UCSD-AML1 (cell line): ENCODE measurements around the gene SPI1.
A peak's percentile ranks its signal among the peaks of the same experiment; 100 is the strongest.

Experiments
- DNase-seq: peaks from one replicate; lab custom pipeline; 2025; ENCODE audit not compliant: unreplicated experiment; lab: John Stamatoyannopoulos, UW

Gene SPI1

DNA sequence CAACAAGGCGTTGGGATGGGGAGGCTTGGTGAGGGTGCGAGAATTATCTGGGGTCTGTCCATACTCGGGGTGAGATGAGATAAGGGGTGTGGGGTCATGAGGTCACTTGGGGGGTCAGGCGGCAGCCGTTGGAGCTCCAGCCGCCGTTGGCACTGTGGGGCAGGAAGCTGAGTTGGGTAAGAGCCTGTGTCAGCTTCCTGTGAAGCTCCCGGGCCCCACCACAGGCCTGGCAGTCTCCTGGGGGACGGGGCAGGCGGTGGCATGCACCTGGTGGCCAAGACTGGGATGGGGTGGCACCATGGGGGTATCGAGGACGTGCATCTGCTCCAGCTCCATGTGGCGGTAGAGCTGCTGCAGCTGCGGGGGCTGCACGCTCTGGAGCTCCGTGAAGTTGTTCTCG lies 18.8 kb downstream of the SPI1 start:
- peak; percentile 66 for DNase-seq

DNA sequence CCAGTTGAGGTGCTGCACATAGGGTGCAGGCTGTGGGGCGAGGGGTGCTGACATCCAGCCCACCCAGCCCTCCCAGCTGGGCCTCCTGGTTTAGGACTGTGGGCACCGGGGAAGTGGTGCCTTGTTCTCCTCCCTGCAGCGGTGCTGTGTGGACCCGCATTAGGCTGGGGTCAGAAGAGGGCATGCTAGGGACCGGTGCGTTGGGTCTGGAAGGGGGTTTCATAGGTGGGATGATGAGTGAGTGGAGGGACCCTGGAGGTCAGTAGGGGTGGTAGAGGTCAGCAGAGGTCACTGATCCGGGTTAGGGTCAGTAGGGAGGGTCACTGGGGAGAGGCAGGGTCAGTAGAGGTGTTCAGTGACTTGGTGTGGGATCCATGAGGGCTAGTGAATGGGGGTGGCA lies 19.2 kb downstream of the SPI1 start:
- DNase-seq: no peak

DNA sequence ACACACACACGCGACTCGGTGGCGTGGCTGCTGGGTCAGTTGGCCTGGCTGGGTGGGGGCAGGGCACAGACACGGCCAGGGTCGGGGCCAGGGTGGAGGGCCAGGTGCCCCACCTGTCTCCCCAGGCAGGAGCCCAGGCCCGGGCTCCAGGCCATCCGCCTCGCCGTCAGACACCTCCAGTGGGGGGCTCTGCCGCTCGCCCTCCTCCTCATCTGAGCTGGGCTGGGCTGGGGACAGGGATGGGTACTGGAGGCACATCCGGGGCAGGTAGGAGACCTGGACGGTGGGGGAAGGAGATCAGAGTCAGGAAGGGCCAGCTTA lies 19.7 kb downstream of the SPI1 start:
- no peak for DNase-seq

DNA sequence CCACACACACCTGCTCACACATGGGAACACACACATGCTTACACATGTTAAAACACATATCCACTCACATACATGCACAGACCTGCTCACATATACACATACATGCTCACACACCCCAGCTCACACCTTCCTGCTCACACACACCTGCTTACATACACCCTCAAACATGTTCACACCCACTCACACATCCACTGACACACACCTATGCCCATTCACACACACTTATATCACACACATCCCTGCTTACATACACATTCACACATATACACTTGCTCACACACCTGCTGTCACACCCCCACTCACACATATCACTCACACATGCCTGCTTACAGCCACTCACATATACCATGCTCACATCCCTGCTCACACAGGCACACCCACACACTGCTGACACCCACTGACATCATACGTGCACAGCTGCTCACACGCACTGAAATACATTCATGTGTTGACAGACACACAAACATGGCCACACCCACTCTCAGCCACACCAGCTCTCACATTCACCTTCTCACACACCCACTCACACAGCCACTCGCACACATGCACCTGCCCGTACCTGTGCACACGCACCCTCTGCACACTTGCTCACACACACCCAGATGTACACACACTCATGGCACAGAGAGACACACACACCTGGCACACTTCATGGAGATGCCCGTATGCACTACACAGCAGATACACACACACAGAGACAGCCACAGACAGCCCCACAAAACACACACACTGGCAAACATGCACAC lies 20.2 kb downstream of the SPI1 start:
- no peak for DNase-seq

DNA sequence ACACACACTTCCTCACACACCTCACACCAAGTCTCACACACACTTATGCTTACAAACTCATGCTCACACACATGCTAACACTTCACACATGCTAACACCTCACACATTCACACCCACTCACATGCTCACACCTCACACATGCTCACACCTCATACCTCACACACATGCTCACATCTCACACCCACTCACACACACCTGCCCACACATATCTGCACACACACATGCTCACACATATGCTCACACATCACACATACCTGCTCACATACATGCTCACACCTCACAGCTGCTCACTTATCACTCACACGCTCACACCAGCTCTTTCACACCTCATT lies 21.4 kb downstream of the SPI1 start:
- DNase-seq: no peak

DNA sequence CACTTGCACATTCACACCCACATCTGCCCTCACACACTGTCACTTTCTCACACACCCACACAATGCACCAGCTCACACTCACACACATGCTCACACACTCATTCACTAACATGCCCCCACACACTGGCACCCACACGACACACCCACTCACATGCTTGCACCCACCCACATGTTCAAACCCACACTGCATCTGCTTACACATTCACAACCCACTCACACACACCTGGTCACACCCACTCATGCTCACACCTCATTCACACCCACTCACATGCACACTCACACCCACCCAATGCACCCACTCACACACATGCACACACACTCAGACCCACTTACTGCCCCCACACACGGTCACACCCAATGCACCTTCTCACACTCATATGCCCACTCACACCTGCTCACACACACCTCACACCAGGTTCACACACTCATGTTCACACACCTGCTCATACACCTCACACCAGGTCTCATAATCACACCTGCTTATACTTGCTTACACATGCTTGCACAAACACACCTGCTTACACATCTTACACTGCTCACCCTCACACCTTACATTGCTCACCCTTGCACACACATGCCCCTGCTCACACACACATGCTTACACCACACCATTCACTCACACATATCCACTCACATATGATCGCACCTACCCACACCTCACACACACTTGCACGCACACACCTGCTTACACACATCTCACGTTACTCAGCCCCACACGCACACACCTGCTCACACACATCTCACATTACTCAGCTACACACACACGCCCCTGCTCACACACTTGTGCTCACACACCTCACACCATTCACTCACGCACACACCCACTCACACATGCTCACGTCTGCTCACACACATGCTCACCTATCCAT lies 22.0 kb downstream of the SPI1 start:
- DNase-seq: no peak

DNA sequence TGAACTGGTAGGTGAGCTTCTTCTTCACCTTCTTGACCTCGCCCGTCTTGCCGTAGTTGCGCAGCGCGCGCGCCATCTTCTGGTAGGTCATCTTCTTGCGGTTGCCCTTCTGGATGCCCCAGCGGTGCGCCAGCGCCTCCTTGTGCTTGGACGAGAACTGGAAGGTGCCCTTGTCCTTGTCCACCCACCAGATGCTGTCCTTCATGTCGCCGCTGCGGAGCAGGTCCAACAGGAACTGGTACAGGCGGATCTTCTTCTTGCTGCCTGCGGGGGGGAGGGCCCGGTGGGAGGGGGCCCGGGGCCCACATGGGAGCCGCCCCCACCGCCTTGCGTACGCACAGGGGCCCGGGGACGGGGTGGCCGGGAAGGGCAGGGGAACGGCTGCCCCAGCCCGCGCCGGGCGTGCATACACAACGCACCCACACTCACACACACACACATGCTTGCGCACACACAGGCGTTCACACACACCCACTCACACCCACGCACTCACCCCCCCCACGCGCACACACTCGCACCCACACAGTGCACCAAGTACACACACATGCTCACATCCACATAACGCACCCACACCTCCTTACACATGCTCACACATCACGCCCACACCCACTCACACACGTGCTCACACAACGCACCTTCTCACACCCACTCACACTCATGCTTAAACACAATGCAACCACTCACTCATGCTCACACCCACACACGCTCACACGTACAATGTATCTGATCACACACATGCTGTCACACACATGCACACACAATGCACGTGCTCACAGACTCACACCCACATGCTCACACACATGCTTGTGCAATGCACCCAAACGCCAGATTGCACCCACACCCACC lies 22.8 kb downstream of the SPI1 start:
- DNase-seq: peak; percentile 67

DNA sequence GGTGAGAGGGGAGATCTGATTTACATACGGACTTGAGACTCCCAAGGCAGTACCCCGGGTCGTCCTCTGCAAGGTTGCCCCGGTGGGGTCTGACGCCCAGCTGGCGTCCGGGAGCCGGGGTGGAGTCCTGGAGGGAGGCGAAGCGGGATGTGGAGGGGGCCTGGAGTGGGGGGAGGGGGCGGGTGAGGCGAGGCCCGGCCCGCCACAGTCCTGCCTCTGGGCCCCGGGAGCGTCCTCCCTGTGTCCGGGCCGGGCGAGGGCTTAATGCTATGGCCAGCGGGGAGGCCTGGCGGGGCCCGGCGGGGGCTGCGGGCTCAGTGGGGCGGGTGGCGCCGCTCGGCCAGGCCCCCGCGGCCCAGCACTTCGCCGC lies 23.4 kb downstream of the SPI1 start:
- no peak for DNase-seq

DNA sequence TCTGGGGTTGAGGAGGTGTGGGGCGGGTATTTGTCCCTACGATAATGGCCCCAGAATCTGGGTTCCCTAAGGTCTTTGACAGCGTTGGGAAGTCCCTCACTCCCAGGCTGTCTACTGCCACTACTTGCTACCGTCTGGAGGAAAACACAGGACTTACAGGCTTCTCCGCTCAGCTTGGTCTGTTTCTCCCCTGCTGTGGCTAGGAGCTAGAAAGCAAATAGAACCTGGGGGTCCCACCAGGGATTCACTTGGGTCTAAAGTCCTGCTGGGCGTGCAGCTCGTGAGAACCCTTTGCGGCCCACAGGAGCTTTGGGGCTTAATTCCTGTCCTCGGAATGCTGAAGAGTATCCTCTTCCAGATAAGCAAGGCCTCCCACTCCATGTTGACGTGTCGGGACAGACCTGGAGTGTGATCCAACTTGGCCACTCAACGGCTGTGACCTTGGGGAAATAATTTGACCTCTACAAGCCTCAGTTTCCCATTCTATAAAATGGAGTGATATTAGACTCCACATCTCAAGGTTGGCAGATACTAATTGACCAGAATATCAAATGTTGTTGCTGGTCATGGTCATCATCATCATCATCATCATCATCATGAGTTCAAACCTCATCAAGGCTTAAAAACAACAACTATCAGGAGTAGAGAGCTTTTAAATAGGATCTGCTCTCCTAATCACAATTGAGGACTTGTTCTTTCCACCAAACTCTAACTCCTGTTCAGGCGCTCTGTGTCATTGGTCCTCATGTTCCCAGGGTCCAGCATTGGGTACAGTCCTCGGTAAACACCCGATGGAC lies 24.2 kb downstream of the SPI1 start:
- no peak for DNase-seq

DNA sequence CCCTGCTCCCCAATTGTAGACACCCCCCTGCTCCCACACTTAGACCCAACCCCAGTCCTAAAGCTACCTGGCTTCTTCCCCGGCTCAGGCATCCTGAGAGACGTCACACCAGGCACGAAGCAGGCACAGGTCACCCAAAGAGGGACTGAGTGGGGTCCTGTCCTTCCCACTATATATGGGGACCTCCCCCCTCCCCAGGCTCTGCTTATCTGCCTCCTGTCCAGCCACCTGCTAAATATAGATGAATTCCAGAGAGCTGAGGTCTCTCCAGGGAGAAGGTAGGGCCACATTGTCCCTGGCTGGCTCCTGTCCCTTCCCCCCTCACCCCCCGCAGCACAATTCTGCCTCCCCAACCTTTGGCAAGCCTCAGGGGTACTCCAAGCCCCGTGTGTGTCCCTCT lies 25.8 kb downstream of the SPI1 start, which contains the start of gene MYBPC3:
TSS of gene MYBPC3 (minus strand) at position 147 of the 400 bp plus-strand sequence. CDS start at position 92, 55 bp downstream.
- no peak for DNase-seq

DNA sequence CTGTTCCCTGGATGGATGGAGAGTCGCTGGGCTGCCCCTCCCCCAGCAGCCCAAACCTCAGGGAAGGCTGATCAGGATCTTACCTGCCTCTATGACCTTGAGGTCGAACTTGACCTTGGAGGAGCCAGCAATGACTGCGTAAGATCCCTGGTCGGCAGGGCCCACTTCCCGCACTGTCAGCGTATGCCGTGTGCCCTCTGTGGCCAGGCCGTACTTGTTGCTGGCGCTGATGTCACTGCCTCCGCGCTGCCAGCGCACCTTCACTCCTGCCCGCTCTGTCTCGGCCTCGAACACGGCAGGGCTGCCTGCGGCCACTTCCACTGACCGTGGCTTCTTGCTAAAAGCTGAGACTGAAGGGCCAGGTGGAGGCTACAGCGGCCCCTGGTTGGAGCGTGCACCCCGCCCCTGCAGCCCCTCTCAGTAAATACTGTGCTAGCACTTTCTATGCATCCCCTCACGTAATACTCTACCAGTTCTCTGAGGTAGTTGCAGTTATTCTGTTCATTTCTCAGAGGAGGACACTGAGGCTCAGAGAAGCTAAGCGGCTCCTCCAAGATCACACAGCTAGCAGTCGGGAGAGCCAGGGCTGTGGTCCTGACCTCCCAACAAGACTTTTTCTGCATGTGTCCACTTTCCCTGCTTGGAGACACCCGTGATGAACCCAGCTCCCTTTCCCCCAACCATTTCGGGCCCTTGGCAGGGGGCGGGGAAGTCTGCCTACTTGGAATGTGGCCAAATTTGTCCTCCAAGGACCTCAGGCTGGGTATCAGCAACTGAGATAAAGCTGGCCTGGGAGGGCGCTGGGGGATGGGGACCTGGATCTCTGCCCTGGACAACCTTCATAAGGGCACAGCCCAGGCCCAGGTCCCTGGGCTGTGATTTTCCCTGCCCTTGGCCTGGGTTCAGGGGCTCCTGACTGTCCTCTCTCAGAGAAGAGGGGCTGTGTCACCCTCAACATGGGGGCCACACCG lies 26.9 kb downstream of the SPI1 start:
- no peak for DNase-seq

DNA sequence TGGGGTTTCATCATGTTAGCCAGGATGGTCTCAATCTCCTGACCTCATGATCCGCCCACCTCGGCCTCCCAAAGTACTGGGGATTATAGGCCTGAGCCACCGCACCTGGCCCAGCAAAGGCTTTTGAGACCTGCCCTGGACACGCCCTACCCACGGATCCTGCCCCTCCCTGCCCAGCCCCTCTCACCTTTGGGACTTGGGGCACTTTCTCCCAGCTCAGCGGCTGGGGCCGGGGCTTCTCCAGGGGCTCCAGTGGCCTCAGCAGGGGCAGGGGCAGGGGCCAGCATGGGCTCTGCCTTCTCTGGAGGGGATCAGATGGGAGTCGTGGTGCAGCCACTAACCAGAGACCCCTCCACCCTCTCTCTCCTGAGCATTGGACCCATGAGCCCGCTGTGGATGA lies 28.0 kb downstream of the SPI1 start:
- no peak for DNase-seq

DNA sequence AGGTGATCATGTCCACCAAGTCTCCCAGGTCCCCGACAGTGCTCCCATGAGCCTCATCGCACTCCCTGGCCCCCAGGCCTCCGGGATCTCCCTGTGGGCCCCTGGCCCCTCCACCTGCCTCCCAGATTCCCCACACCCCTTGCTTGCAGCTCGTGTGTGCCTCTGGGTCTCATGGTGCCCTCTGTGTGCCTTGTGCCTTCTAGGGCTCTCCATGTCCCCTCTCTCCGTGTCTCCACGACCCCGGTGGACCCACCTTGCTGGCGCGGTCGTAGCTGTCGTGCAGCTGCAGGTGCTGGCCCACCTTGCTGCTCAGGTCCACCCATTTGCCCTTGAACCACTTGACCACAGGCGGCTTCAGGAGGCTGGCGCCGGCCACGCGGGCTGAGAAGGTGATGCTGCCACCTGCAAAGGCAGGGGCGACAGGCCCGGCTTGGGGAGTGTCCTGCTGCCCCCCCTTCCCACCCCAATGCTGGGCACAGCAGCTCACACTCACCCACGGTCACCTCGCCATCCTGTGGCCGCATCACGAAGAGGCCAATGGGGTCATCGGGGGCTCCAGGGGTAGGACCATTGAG lies 28.7 kb downstream of the SPI1 start:
- no peak for DNase-seq

DNA sequence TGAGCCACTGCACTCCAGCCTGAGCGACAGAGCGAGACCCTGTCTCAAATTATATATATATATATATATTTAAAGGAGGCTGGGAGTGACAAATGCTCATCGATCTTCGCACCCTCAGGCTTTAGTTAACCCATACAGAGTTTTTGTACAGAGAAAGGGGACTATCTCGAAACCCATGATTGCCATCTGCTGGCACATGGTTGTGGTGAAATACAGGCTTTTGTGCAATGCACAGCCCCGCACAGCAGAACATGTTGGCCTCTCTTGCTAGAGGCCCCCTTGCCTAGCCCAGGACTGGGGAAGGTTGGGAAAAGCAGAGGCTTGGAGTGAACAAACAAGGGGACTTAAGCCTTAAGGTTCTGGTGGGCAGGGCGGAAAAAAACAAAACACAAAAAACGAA lies 29.5 kb downstream of the SPI1 start:
- peak; percentile 40 for DNase-seq

DNA sequence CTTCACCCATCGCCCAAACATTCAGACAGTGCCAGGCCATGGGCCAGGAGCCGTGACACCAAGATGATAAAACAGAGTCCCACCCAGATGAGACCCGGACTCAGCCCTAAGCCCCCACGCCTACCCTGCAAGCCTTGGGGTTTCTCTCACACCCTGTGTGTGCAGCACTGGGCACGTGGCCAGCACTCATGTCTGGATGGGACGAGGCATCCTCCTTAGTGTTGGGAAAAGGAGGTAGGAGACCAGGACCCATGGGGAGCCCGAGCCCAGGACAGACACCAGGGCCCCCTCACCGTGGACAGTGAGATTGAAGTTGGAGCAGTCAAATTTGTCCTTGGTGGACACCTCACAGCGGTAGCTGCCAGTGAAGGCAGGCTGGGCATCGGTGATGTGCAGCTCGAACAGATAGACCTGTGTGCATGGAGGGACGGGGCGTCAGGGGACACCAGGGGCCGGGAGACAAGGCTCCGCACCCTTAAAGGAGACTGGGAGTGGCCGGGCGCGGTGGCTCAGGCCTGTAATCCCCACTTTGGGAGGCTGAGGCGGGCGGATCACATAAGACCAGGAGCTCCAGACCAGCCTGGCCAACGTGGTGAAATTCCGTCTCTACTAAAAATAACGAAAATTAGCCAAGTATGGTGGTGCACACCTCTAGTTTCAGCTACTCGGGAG lies 30.1 kb downstream of the SPI1 start:
- DNase-seq: no peak

DNA sequence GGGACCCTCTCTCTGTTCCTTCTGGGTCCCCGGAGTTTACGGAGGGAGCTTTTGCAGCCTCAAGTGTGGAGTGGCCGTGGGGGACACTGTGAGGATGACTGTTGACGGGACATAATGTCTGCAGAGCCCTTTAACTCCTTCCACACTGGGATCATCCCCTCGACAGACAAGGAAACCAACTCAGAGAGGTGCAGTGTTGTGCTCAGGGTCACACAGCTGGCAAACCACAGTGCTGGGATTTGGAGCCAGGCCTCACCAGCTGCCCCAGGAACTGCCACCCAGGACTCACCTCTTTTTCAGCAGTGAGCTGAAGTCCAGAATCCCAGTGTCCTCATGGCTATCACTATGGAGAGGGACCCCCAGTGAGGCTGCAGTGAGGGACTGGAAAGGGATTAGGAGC lies 31.2 kb downstream of the SPI1 start:
- DNase-seq: no peak

DNA sequence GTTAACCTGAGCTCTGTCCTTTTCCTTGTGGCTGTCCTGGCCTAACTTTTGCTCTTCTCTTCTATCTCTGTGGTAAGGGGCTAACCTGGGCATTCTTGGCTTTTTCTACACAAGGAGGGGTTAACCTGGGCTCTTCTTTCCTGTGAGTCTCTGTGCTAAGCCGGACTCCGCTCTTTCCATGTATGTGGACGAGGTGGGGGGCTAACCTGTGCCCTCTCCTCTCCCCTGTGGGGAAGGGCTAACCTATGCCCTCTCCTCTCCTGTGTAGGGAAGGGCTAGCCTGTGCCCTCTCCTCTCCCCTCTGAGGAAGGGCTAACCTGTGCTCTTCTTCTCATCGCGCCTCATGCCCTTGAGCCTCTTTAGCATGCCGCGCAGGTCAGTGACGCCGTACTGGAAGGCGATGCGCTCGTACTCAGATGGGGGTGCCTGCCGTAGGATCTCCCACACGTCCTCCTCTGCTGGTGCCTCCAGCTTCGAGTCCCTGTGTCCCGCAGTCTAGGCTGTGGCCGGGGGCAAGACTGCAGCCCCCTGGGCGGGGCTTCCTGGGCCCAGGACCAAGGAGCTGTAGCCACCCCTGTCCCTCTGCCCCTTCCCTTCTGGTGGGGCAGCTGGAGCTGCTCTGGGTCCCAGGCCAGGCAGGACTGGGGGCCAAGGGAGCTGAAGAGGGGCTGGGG lies 32.3 kb downstream of the SPI1 start:
- DNase-seq: no peak

DNA sequence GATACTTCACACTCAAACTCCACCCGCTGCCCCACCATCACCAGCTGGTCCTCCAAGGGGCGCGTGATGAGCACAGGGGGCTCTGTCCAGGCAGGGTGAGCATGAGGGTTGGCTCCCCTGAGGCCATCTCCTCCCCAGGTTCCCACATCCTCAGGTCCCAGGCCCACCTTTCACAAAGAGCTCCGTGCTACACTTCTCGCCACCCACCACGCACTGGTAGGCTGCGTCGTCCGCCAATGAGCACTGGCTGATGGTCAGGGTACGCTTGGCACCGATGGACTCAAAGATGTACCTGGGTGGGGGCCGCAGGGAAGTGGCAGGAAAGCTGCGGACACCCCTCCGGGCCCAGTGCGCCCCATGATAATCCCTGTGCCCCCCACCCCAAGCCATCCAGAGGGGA lies 35.5 kb downstream of the SPI1 start:
- DNase-seq: no peak
